ENCODE results near the gene GLTPD2.

GRCh38 chr17:4764595-4764994 is 24.2 kb upstream of the GLTPD2 start:
- no peak for TF ChIP-seq POLR2A (IDR thresholded peaks at IDR 0.05)
- TF ChIP-seq, protein P1, sequence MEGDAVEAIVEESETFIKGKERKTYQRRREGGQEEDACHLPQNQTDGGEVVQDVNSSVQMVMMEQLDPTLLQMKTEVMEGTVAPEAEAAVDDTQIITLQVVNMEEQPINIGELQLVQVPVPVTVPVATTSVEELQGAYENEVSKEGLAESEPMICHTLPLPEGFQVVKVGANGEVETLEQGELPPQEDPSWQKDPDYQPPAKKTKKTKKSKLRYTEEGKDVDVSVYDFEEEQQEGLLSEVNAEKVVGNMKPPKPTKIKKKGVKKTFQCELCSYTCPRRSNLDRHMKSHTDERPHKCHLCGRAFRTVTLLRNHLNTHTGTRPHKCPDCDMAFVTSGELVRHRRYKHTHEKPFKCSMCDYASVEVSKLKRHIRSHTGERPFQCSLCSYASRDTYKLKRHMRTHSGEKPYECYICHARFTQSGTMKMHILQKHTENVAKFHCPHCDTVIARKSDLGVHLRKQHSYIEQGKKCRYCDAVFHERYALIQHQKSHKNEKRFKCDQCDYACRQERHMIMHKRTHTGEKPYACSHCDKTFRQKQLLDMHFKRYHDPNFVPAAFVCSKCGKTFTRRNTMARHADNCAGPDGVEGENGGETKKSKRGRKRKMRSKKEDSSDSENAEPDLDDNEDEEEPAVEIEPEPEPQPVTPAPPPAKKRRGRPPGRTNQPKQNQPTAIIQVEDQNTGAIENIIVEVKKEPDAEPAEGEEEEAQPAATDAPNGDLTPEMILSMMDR (IDR thresholded peaks at IDR 0.05) = no peak
- TF ChIP-seq POLR2AphosphoS5 (IDR thresholded peaks at IDR 0.05) = no peak
